ENCODE results near the gene VARS2.

- TF ChIP-seq TEAD4 (IDR thresholded peaks at IDR 0.05; ENCODE audit: low read length) = peak; percentile 81
- TF ChIP-seq TEAD4 (CRISPR knock-in tag; IDR thresholded peaks at IDR 0.05; ENCODE audit: borderline replicate concordance) = no peak
- TF ChIP-seq, protein P1, sequence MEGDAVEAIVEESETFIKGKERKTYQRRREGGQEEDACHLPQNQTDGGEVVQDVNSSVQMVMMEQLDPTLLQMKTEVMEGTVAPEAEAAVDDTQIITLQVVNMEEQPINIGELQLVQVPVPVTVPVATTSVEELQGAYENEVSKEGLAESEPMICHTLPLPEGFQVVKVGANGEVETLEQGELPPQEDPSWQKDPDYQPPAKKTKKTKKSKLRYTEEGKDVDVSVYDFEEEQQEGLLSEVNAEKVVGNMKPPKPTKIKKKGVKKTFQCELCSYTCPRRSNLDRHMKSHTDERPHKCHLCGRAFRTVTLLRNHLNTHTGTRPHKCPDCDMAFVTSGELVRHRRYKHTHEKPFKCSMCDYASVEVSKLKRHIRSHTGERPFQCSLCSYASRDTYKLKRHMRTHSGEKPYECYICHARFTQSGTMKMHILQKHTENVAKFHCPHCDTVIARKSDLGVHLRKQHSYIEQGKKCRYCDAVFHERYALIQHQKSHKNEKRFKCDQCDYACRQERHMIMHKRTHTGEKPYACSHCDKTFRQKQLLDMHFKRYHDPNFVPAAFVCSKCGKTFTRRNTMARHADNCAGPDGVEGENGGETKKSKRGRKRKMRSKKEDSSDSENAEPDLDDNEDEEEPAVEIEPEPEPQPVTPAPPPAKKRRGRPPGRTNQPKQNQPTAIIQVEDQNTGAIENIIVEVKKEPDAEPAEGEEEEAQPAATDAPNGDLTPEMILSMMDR (IDR thresholded peaks at IDR 0.05 in 2 of 3, conservative IDR thresholded peaks at IDR 0.05 in 1 of 3; ENCODE audit: insufficient read depth in 2 of 3, low read depth in 1 of 3, low read length in 3 of 3) = 0 out of 6 replicates have a peak, but pooled peaks of 1 of the 3 experiments have one; percentile 5
- no peak for TF ChIP-seq STAT6 (CRISPR knock-in tag; IDR thresholded peaks at IDR 0.05)
- TF ChIP-seq ZBTB11 (CRISPR knock-in tag; IDR thresholded peaks at IDR 0.05) = no peak
- TF ChIP-seq EZH2 (IDR thresholded peaks at IDR 0.05; ENCODE audit: borderline replicate concordance, low read depth, low read length) = no peak
- TF ChIP-seq ZNF785 (CRISPR knock-in tag; IDR thresholded peaks at IDR 0.05) = no peak
- TF ChIP-seq, protein P2, sequence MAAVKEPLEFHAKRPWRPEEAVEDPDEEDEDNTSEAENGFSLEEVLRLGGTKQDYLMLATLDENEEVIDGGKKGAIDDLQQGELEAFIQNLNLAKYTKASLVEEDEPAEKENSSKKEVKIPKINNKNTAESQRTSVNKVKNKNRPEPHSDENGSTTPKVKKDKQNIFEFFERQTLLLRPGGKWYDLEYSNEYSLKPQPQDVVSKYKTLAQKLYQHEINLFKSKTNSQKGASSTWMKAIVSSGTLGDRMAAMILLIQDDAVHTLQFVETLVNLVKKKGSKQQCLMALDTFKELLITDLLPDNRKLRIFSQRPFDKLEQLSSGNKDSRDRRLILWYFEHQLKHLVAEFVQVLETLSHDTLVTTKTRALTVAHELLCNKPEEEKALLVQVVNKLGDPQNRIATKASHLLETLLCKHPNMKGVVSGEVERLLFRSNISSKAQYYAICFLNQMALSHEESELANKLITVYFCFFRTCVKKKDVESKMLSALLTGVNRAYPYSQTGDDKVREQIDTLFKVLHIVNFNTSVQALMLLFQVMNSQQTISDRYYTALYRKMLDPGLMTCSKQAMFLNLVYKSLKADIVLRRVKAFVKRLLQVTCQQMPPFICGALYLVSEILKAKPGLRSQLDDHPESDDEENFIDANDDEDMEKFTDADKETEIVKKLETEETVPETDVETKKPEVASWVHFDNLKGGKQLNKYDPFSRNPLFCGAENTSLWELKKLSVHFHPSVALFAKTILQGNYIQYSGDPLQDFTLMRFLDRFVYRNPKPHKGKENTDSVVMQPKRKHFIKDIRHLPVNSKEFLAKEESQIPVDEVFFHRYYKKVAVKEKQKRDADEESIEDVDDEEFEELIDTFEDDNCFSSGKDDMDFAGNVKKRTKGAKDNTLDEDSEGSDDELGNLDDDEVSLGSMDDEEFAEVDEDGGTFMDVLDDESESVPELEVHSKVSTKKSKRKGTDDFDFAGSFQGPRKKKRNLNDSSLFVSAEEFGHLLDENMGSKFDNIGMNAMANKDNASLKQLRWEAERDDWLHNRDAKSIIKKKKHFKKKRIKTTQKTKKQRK (IDR thresholded peaks at IDR 0.05; ENCODE audit: borderline replicate concordance, low read depth, low read length) = no peak
- TF ChIP-seq, protein P3, sequence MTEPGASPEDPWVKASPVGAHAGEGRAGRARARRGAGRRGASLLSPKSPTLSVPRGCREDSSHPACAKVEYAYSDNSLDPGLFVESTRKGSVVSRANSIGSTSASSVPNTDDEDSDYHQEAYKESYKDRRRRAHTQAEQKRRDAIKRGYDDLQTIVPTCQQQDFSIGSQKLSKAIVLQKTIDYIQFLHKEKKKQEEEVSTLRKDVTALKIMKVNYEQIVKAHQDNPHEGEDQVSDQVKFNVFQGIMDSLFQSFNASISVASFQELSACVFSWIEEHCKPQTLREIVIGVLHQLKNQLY (CRISPR knock-in tag; conservative IDR thresholded peaks at IDR 0.05) = 0 out of 4 replicates have a peak, but pooled peaks of 1 of the 2 experiments have one; percentile 53
- TF ChIP-seq ZNF253 (CRISPR knock-in tag; conservative IDR thresholded peaks at IDR 0.05) = no peak
- no peak for TF ChIP-seq SMARCC2 (IDR thresholded peaks at IDR 0.05; ENCODE audit: low read depth)
Measured at GRCh38 chr6:30875244-30876038, 38.6 kb upstream of the VARS2 start.

Measured in K562 (cell line).